ENCODE measurements around the gene NTN4.

GRCh38 chr12:95637010-95637409 is 153.6 kb downstream of the NTN4 start:
- TF ChIP-seq POLR2A (IDR thresholded peaks at IDR 0.05; ENCODE audit: low read depth, low read length) = no peak
- TF ChIP-seq POLR2AphosphoS5 (IDR thresholded peaks at IDR 0.05; ENCODE audit: low read depth, low read length) = no peak
- no peak for TF ChIP-seq TAF1 (IDR thresholded peaks at IDR 0.05; ENCODE audit: borderline replicate concordance, low read depth, low read length)

Measured in GM12892 (cell line).